NCI-H2029 (cell line): ENCODE measurements around the gene SUFU.
"Not testable (repeated sequence)": the region's sequence is repeated elsewhere in the genome, so short reads cannot be mapped to it uniquely, and the experiment has no call there.

Experiments used
- DNase-seq: peaks from one replicate; lab custom pipeline; 2025; lab: John Stamatoyannopoulos, UW

The SUFU gene

GRCh38 chr10:102514487-102515311, 10.9 kb downstream of the SUFU start:
- DNase-seq = no peak

- DNase-seq = no peak
Measured at GRCh38 chr10:102515724-102516123, 12.0 kb downstream of the SUFU start.

- no peak for DNase-seq
Measured at GRCh38 chr10:102517553-102517952, 13.8 kb downstream of the SUFU start.

DNA sequence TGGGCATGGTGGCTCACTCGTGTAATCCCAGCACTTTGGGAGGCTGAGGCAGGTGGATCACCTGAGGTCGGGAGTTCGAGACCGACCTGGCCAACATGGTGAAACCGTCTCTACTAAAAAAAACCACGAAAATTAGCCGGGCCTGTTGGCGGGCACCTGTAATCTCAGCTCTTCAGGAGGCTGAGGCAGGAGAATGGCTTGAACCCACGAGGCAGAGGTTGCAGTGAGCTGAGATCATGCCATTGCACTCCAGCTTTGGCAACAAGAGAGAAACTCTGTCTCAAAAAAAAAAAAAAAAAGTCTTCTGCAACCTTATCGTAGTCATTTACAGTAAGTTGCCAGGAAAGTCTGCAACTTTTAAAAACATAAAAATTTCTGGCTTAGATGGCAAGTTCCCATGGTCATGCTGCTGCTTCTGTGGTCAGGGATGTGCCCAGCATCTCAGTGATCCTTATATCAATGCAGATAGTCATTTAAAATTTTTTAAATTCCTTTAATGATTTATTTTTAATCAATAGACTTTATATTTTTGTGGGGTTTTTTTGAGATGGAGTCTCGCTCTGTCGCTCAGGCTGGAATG, 15.6 kb downstream of the SUFU start:
- no peak for DNase-seq

DNA sequence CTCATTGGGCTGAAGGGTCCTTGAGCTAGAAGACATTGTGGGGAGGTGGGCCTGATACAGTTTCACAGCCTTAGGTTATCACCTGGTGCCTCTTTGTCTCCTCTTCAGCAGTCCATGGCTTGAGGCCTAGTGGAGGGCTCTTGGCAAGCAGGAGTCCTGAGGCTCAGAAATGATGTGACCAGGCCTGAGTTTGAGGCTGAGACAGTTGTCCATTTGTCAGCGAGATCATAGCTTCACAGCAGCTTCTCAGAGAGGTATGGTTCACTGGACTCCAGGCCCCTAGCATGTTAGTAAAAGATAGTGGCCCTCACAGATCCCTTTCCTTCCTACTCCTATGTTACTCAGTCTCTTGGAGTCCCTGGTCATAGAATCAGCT, 19.1 kb downstream of the SUFU start:
- no peak for DNase-seq

DNA sequence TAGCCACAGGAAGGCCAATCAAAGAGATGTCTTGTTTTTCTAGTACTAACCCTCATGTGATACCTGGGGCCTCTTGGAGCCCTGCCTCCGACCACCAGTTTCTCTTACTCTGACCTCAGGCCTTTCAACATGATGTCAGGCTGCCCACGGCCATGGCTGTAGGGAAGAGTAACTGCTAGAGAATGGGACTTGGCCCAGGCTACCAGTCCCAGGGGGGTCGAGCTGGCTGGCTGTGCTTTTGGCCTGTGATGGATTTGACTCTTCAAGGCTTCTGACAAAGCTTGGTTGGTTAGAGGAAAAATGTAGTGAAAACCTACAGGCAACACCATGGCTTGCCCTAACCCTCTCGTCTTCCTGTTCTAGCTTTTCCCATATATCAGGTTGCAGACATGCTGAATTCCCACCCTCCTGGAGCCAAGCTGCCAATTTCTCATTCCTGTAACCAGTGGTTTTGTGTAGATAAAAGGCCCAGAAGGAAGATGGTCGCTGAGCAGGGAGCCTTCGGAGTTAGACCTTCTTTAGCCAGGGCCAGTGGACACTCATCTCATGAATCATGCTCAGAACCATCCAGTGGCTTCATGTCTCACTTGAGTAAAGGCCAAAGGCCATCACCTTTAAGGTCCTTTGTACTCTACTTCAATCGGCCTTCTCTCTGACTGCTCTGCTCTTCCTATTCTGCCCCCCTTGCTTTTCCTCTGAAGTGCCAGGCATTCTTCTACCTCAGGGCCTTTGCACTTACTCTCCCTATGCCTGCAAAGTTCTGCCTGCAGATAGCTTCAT, 19.7 kb downstream of the SUFU start:
- no peak for DNase-seq

- DNase-seq = no peak
Measured at GRCh38 chr10:102524746-102525145, 21.0 kb downstream of the SUFU start.

DNA sequence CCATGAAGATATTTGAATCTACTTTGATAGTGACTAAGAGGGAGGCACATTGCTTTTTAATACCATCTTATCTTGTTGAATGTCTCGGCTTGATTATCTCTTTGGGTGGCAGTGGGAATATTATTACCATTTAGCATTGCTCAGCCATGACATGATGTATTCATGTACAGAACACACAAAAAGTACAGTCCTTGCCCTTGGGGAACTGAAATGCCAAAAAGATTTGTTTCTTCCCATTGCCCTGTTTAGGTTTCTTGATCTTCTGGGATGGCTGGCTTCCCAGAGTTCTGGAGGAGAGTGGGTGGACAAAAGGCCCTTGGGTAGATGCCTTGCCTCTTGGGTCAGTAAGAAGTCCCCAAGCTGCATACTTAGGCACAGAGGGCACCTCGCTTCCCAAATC, 23.8 kb downstream of the SUFU start:
- no peak for DNase-seq

- DNase-seq = no peak
Measured at GRCh38 chr10:102534333-102534732, 30.6 kb downstream of the SUFU start.

GRCh38 chr10:102534966-102535365, 31.2 kb downstream of the SUFU start:
- not testable (repeated sequence) for DNase-seq

DNA sequence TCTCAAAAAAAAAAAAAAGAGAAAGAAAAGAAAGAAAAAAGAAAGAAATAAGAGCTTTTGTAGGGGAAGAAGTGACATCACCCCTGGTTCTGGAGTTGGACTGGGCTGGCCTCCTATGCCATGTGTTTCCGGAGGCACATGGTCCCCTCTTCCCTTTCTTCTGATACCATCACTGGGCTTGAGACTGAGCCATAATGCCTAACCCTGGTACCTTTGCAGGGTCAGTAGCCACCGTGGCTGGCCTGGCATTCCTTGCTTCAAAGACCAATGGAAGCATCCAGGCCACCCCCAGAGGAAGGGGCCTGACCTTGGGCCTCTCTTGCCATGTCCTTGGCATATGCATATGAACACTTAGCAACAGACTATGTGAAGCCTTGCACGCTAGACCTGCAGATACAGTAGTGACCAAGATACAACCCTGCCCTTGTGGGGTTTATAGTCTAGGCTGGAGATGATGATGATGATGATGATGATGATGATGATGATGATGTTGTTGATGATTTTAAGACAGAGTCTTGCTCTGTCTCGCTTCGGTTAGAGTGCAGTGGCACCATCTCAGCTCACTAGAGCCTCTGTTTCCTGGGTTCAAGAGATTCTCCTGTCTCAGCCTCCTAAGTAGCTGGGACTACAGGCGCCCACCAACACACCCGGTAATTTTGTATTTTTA, 31.8 kb downstream of the SUFU start:
- DNase-seq = no peak

GRCh38 chr10:102537367-102537766, 33.6 kb downstream of the SUFU start:
- DNase-seq = no peak

- no peak for DNase-seq
Measured at GRCh38 chr10:102537948-102538347, 34.2 kb downstream of the SUFU start.

DNA sequence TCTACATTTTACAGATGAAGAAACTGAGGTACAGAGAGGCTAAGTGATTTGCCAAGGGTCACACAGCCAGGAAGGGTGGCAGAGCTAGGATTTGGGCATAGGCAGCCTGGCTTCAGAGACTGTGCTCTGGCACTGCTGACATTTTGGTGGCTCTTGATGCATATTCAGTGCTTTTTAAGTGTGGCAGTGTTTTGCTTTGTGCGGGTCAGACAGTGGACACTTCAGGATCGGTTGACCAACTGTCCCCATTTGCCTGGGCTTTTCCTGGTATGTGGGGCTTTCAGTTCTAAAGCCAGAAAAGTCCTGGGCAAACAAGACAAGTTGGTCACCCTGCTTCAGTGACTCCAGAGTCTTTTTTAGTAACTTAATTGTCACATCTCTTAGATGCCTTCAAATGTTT, 35.0 kb downstream of the SUFU start:
- no peak for DNase-seq

- no peak for DNase-seq
Measured at GRCh38 chr10:102540023-102540422, 36.3 kb downstream of the SUFU start.

DNA sequence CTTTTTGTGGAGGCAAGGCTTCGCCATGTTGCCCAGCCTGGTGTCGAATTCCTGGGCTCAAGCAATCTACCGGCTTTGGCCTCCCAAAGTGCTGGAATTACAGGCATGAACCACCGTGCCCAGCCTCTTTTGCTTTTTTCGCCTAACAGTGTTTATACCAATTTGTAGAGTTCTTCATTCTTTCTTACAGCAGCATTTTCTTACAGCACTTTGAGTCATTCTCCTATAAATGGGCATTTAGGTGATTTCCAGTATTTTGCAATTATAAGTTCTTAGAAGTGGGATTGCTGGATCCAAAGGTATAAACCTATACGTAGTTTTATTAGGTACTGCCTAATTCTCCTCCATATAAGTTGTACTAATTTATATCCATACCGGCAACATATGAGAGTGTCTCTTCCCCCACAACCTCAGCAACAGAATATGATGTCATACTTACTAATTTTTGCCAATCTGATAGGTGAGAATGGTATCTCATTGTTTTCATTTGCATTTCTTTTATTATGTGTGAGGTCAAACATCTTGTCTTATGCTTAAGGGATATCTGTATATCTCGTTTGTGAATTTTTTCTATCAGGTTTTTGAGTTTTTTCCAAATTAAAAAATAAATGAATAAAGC, 39.1 kb downstream of the SUFU start:
- DNase-seq = no peak

- DNase-seq = no peak
Measured at GRCh38 chr10:102545265-102545871, 41.6 kb downstream of the SUFU start.

GRCh38 chr10:102545997-102546396, 42.2 kb downstream of the SUFU start:
- DNase-seq = no peak

DNA sequence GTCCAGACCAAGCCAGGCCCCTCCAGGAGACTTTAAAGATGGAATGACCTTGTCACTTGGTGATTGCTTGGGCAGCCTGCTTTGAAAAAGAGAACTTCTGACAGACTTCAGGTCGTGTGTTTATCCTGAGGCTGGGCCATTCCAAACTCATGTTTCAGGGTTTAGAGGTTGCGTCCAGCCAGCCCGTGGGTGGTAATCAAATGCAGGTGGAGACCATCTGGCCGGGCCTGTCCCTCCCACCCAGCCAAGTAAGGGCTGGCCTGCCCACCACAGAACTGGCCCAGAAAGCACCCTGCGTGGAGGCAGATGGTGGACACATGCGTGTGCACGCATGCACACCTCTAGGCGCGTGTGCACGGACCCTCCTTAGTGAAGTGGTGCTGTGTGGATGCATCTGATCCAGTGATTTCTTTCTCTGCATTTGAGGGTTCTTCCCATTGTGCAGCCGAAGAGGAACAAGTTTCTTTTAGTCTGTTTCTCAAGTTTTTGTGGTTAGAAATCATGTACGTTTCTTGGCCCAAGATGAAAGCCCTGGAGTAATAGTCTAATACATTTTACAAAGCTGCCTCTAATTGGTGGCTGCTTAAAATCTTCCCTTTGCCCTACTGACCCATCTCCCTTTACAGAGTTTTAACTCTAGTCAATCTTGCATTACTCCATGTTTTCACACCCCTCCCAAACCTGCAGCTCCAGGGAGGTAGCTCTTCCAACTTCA, 43.0 kb downstream of the SUFU start:
- no peak for DNase-seq

DNA sequence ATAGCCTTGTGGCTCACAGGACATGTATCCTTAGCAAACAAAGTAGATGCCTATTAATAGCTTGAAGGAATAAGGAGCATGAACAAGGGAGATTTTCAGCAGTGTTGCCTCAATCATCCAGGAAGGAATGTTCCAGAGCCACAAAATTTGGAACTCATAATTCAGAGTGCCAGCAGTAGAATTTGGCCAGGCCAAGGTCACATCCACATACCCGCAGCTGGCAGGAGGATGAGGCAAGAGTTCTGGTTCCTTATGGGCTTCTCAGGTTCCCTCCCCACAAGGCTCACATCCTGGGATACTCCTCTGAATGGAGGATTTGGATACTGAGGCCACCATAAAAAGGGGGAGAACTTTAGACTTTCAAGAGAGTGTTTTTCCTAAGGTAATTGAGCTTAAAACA, 45.8 kb downstream of the SUFU start:
- no peak for DNase-seq

DNA sequence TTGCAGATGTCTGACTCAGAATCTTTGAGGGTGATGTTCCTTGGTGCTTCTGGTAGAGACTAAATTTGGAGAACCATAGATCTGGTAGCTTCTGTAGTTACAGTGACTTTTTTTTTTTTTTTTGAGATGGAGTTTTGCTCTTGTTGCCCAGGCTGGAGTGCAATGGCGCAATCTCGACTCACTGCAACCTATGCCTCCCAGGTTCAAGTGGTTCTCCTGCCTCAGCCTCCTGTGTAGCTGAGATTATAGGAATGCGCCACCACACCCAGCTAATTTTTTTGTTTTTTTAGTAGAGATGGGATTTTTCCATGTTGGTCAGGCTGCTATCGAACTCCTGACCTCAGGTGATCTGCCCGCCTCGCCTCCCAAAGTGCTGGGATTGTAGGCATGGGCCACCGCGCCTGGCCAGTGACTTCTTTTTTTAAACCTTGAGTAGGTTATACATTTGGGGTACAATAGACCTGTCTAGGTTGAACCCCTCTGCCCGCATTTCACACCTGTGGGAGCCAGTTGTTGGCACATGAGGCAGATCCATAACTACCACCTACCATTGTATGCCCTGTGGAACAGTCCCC, 47.0 kb downstream of the SUFU start:
- no peak for DNase-seq
